Central memory CD8-positive, alpha-beta T cell (primary cell): Measurements from ENCODE around the gene DLGAP1.

Source experiments
- ATAC-seq: fragments of 150-1000 bp; cut with Tn5 transposase; replicated peaks from 2 replicates; pipeline ENCODE4 v1.10.0; 2022; ENCODE audit warnings: mild to moderate bottlenecking, moderate FRiP score, moderate number of reproducible peaks; ENCODE audit not compliant: poor library complexity, severe bottlenecking; ENCODE audit errors: extremely low read depth
- DNase-seq, 2 donors: peaks; one replicate each; pipeline ENCODE4 v3.0.0; 2021; ENCODE audit warnings: low spot score in 2 of 2
- H3K27ac Mint-ChIP-seq: one replicate; pipeline ENCODE4 v1.8.0; 2022; ENCODE audit warnings: low read depth, mild to moderate bottlenecking, moderate library complexity, mixed read lengths
- H3K27me3 Mint-ChIP-seq: one replicate; pipeline ENCODE4 v1.8.0; 2022; ENCODE audit warnings: mixed read lengths
- H3K36me3 Mint-ChIP-seq: one replicate; pipeline ENCODE4 v1.8.0; 2022; ENCODE audit warnings: mild to moderate bottlenecking, moderate library complexity, mixed read lengths; ENCODE audit not compliant: insufficient read depth
- H3K4me1 Mint-ChIP-seq: one replicate; pipeline ENCODE4 v1.8.0; 2022; ENCODE audit warnings: mixed read lengths
- H3K4me3 Mint-ChIP-seq: one replicate; pipeline ENCODE4 v1.8.0; 2022; ENCODE audit warnings: mild to moderate bottlenecking, moderate library complexity, mixed read lengths
- H3K9me3 Mint-ChIP-seq: one replicate; pipeline ENCODE4 v1.8.0; 2022; ENCODE audit warnings: mixed read lengths

DLGAP1 gene

GRCh38 chr18:3554091-3554601 lies 901.0 kb downstream of the DLGAP1 start:
- no peaks in the 10 kb centered on the region for H3K9me3 Mint-ChIP-seq

GRCh38 chr18:3552305-3552704 lies 902.8 kb downstream of the DLGAP1 start:
- no peaks in the 10 kb centered on the region for H3K9me3 Mint-ChIP-seq
- no peaks in the 10 kb centered on the region for H3K4me1 Mint-ChIP-seq
- H3K27me3 Mint-ChIP-seq = no peaks in the 10 kb centered on the region
- H3K4me3 Mint-ChIP-seq = no peak overlapping the region
- no peaks in the 10 kb centered on the region for H3K36me3 Mint-ChIP-seq
- ATAC-seq (no peak), DNase-seq (no peak)
- peak overlapping the region; percentile 17 for H3K27ac Mint-ChIP-seq

More at GRCh38 chr18:3554091-3554601, 901.0 kb downstream of the DLGAP1 start:
- H3K36me3 Mint-ChIP-seq = no peaks in the 10 kb centered on the region
- DNase-seq (no peak), ATAC-seq (no peak)
- no peak overlapping the region for H3K4me3 Mint-ChIP-seq
- H3K4me1 Mint-ChIP-seq = no peaks in the 10 kb centered on the region
- no peak overlapping the region for H3K27ac Mint-ChIP-seq
- no peaks in the 10 kb centered on the region for H3K27me3 Mint-ChIP-seq

GRCh38 chr18:3547891-3548615 lies 907.1 kb downstream of the DLGAP1 start:
- DNase-seq = no peak

GRCh38 chr18:3546106-3546505 lies 909.0 kb downstream of the DLGAP1 start:
- ATAC-seq (no peak), DNase-seq (no peak)
- Mint-ChIP-seq H3K36me3 (no peaks in the 10 kb centered on the region), H3K4me1 (no peaks in the 10 kb centered on the region), H3K9me3 (no peaks in the 10 kb centered on the region), H3K27ac (no peak overlapping the region), H3K27me3 (no peaks in the 10 kb centered on the region), H3K4me3 (no peak overlapping the region)

More at GRCh38 chr18:3547891-3548615, 907.1 kb downstream of the DLGAP1 start:
- no peak for ATAC-seq
- Mint-ChIP-seq H3K27me3 (no peaks in the 10 kb centered on the region), H3K36me3 (no peaks in the 10 kb centered on the region), H3K4me3 (no peak overlapping the region), H3K4me1 (no peaks in the 10 kb centered on the region), H3K9me3 (no peaks in the 10 kb centered on the region), H3K27ac (no peak overlapping the region)

GRCh38 chr18:3544537-3544936 lies 910.6 kb downstream of the DLGAP1 start:
- no peaks in the 10 kb centered on the region for H3K9me3 Mint-ChIP-seq
- no peak overlapping the region for H3K27ac Mint-ChIP-seq
- DNase-seq = no peak

GRCh38 chr18:3541549-3542386 lies 913.3 kb downstream of the DLGAP1 start:
- ATAC-seq (no peak), DNase-seq (no peak)
- Mint-ChIP-seq H3K36me3 (no peaks in the 10 kb centered on the region), H3K4me1 (no peaks in the 10 kb centered on the region), H3K27ac (no peak overlapping the region), H3K4me3 (no peak overlapping the region), H3K9me3 (no peaks in the 10 kb centered on the region), H3K27me3 (no peaks in the 10 kb centered on the region)

More at GRCh38 chr18:3544537-3544936, 910.6 kb downstream of the DLGAP1 start:
- no peak overlapping the region for H3K4me3 Mint-ChIP-seq
- H3K4me1 Mint-ChIP-seq = no peaks in the 10 kb centered on the region
- H3K36me3 Mint-ChIP-seq = no peaks in the 10 kb centered on the region
- no peak for ATAC-seq
- H3K27me3 Mint-ChIP-seq = no peaks in the 10 kb centered on the region

- no peak for DNase-seq
- Mint-ChIP-seq H3K36me3 (no peaks in the 10 kb centered on the region), H3K27me3 (no peaks in the 10 kb centered on the region), H3K27ac (no peak overlapping the region), H3K4me1 (no peaks in the 10 kb centered on the region), H3K4me3 (no peak overlapping the region), H3K9me3 (no peaks in the 10 kb centered on the region)
- ATAC-seq = no peak
These were observed 914.1 kb downstream of the DLGAP1 start for GRCh38 chr18:3540805-3541548.

- H3K4me1 Mint-ChIP-seq = no peaks in the 10 kb centered on the region
- DNase-seq (no peak), ATAC-seq (no peak)
- H3K27ac Mint-ChIP-seq = no peak overlapping the region
- no peaks in the 10 kb centered on the region for H3K9me3 Mint-ChIP-seq
- no peak overlapping the region for H3K4me3 Mint-ChIP-seq
- no peaks in the 10 kb centered on the region for H3K36me3 Mint-ChIP-seq
- no peaks in the 10 kb centered on the region for H3K27me3 Mint-ChIP-seq
These were observed 916.0 kb downstream of the DLGAP1 start for GRCh38 chr18:3538954-3539617.

GRCh38 chr18:3538456-3538855 lies 916.7 kb downstream of the DLGAP1 start:
- no peak overlapping the region for H3K4me3 Mint-ChIP-seq
- no peak for DNase-seq
- H3K9me3 Mint-ChIP-seq = no peaks in the 10 kb centered on the region
- H3K27ac Mint-ChIP-seq = no peak overlapping the region
- H3K36me3 Mint-ChIP-seq = no peaks in the 10 kb centered on the region
- ATAC-seq = no peak
- no peaks in the 10 kb centered on the region for H3K4me1 Mint-ChIP-seq
- no peaks in the 10 kb centered on the region for H3K27me3 Mint-ChIP-seq

GRCh38 chr18:3530807-3531206 lies 924.3 kb downstream of the DLGAP1 start:
- H3K36me3 Mint-ChIP-seq = peaks cover 2% of the 10 kb centered on the region
- DNase-seq = no peak

GRCh38 chr18:3529601-3530000 lies 925.5 kb downstream of the DLGAP1 start:
- ATAC-seq (no peak), DNase-seq (no peak)
- Mint-ChIP-seq H3K36me3 (peaks cover 2% of the 10 kb centered on the region), H3K27ac (no peak overlapping the region), H3K27me3 (no peaks in the 10 kb centered on the region), H3K9me3 (no peaks in the 10 kb centered on the region), H3K4me3 (no peak overlapping the region), H3K4me1 (peaks cover 15% of the 10 kb centered on the region)

More at GRCh38 chr18:3530807-3531206, 924.3 kb downstream of the DLGAP1 start:
- peaks cover 11% of the 10 kb centered on the region for H3K4me1 Mint-ChIP-seq
- no peaks in the 10 kb centered on the region for H3K27me3 Mint-ChIP-seq
- no peaks in the 10 kb centered on the region for H3K9me3 Mint-ChIP-seq
- no peak overlapping the region for H3K27ac Mint-ChIP-seq
- ATAC-seq = no peak
- no peak overlapping the region for H3K4me3 Mint-ChIP-seq

- H3K9me3 Mint-ChIP-seq = no peaks in the 10 kb centered on the region
These were observed 926.0 kb downstream of the DLGAP1 start for GRCh38 chr18:3529077-3529476.

More at GRCh38 chr18:3529077-3529476, 926.0 kb downstream of the DLGAP1 start:
- H3K4me1 Mint-ChIP-seq = peaks cover 15% of the 10 kb centered on the region
- H3K27ac Mint-ChIP-seq = no peak overlapping the region
- no peak overlapping the region for H3K4me3 Mint-ChIP-seq
- ATAC-seq (no peak), DNase-seq (no peak)
- H3K27me3 Mint-ChIP-seq = no peaks in the 10 kb centered on the region
- H3K36me3 Mint-ChIP-seq = peaks cover 2% of the 10 kb centered on the region
